ENCODE data around the gene CDRT15.

CDRT15 gene

DNA sequence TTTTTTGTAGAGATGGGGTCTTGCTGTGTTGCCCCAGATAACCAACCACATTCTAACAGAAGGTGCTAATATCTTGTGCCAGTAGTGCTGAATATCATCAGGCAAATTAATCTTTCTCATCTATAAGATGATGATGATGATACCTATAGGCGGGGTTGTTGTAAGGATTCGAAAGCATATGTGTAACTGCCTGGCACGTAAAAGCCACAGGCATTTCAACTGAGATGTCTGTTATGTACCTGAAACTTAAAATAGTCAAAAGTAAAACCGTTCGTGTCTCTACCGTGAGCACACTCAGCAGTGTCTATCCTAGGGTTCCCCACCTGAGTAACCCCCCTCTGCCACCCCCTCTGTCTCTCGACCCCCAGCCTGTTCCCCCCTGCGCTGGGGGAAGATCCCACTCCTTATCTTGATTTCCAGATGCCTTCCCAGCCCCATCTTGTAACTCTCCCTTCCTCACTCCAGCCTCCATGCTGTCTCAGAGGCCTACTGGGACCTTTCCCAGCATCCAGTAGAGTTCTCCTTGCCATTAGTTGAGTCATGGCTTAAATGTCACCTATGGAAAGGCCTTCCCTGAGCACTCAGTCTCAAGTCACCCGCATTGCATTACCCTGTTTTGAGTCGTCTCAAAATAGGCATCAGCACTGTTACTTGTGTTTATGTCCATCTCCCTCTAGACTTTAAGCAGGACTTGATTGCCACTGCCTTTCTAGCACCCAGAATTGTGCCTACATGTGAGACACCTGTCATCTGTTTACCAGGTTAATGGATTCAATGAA, 34.1 kb downstream of the CDRT15 start:
- DNase-seq (ENCODE audit: low read depth) = no peak
- TF ChIP-seq, protein P1, sequence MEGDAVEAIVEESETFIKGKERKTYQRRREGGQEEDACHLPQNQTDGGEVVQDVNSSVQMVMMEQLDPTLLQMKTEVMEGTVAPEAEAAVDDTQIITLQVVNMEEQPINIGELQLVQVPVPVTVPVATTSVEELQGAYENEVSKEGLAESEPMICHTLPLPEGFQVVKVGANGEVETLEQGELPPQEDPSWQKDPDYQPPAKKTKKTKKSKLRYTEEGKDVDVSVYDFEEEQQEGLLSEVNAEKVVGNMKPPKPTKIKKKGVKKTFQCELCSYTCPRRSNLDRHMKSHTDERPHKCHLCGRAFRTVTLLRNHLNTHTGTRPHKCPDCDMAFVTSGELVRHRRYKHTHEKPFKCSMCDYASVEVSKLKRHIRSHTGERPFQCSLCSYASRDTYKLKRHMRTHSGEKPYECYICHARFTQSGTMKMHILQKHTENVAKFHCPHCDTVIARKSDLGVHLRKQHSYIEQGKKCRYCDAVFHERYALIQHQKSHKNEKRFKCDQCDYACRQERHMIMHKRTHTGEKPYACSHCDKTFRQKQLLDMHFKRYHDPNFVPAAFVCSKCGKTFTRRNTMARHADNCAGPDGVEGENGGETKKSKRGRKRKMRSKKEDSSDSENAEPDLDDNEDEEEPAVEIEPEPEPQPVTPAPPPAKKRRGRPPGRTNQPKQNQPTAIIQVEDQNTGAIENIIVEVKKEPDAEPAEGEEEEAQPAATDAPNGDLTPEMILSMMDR (IDR thresholded peaks at IDR 0.05; ENCODE audit: low read depth, low read length, missing control alignments) = no peak
- H3K4me3 ChIP-seq (ENCODE audit: low read depth, low read length) = no peak overlapping the region

DNA sequence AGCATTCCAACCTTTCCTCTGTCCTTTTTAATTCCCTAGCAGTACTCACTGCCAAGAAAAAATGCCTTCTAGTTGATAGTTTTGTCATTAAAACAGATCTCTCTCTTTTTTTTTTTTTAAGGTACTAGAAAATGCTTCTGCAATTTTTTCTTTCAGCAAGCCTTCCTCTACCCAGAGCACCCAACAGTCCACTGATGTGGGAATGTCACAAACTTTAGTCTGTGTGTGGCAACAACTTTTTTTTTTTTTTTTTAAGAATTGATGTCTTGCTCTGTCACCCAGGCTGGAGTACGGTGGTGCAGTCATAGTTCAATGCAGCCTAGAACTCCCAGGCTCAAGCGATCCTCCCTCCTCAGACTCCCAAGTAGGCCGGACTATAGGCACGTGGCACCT, 34.7 kb downstream of the CDRT15 start:
- no peak for DNase-seq (ENCODE audit: low read depth)
- TF ChIP-seq, protein P1 (IDR thresholded peaks at IDR 0.05; ENCODE audit: low read depth, low read length, missing control alignments) = no peak
- no peak overlapping the region for H3K4me3 ChIP-seq (ENCODE audit: low read depth, low read length)

DNA sequence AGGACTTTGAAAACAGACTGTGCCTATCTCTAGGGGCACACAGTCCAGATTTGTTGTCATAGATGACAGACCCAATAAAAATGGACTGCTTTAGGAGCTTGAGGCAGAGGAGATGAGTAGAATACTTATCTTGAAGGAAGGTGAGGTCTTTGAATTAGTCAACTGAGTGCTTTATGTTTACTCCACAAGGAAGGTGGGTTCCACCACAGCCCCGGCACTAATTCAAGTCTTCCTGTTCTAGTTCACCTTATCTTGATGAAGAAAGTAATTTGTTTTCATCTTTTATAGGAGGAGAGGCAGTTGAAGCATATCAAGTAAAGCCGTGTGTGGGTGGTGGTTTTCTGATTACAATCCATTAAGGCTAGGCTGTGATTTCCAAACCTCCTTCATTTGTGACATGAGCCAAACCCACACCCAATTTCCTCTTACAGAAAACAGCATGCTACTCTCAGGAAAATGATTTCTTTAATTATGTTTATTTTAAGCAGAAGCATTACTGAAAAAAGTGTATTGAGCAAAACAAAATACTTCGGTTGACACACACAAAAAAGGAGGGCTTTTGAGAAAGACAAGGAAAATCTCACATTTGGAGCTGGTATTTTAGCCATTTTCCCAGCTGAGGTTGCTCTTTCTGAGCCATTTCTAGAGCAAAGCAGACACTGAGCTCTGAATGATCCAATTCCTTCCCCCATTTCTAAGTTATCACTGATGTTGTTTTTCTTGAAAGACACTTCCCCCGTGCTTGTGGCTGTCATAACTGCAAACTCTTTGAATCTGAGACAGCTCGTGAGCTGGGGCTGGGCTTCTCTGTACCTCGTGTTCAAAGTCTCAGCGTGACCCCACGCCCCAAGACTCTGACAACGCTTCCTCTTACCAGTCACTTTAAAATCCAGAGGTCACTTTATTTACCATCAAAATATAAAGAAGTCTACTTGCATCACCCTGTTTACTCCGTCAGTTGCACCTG, 35.4 kb downstream of the CDRT15 start:
- H3K4me3 ChIP-seq (ENCODE audit: low read depth, low read length) = no peak overlapping the region
- DNase-seq (ENCODE audit: low read depth) = no peak
- TF ChIP-seq, protein P1 (IDR thresholded peaks at IDR 0.05; ENCODE audit: low read depth, low read length, missing control alignments) = no peak

DNA sequence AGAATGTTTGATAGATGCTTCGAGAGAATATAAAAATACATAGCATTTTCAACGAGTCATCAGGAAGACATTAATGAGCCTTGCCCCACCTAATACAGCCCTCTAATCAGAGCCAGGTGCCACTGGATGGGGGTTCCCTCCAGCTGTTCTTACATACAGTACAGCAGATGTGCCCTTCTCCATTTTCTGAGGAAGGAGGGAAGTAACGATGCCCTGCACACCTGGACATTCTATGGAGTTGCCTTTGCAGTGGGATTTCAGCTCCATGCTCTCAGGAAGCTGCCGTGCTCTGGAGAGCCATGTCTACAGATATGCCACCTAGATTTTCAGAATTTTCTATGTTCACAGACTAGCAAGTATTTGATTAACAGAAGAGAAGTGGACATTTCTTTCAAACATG, 36.3 kb downstream of the CDRT15 start:
- TF ChIP-seq, protein P1 (IDR thresholded peaks at IDR 0.05; ENCODE audit: low read depth, low read length, missing control alignments) = no peak
- no peak overlapping the region for H3K4me3 ChIP-seq (ENCODE audit: low read depth, low read length)
- no peak for DNase-seq (ENCODE audit: low read depth)

DNA sequence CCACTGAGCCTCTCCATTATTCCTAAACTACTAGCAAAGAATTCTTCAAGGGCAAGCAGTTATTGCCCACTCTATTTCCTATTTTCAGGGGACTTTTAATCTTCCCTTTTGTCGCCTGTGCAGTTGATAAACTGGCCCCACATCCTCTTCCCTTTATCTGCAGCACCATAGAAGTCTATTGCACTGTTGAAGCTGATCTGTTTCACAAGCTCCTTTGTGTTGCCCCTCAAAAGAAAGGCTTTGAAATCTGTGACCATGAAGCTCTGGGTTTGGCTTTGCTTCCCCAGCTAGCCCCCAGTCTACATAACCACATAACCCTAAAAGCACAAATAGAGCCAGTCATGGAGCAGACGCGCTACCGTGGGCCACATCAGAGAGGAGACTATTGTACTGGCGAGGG, 37.1 kb downstream of the CDRT15 start:
- no peak overlapping the region for H3K4me3 ChIP-seq (ENCODE audit: low read depth, low read length)
- TF ChIP-seq, protein P1 (IDR thresholded peaks at IDR 0.05; ENCODE audit: low read depth, low read length, missing control alignments) = no peak
- DNase-seq (ENCODE audit: low read depth) = no peak

DNA sequence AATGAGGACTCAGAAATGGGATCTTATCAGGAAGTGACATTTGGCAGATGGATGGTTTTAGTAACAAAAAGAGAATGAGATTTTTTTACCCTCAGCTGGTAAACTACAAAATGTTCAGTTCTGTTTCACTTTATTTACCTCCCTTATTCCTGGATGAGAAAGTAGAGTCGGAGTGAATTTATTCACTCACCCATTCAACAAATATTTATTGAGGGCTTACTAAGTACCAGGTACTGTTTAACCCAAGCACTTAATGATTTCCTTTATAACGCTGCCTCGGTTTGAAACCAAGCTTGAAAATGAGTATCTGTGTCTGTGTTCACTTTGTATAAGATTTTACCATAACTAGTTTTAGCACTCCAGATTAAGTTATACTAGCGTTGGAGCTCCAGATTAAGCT, 38.1 kb downstream of the CDRT15 start:
- no peak for DNase-seq (ENCODE audit: low read depth)
- H3K4me3 ChIP-seq (ENCODE audit: low read depth, low read length) = no peak overlapping the region
- TF ChIP-seq, protein P1 (IDR thresholded peaks at IDR 0.05; ENCODE audit: low read depth, low read length, missing control alignments) = no peak
